Spleen (tissue), 11 donors: ENCODE measurements around the gene GYS1. TPM values are rescaled to one million over a fixed set of nuclear protein-coding genes. Genes with fewer than 3 reads are reported as not detected.
A peak's percentile ranks its signal among the peaks of the same experiment; 100 is the strongest.
"Not testable (repeated sequence)": the region's sequence is repeated elsewhere in the genome, so short reads cannot be mapped to it uniquely, and the experiment has no call there.

ENCODE experiments used
- DNase-seq: peaks from one replicate; pipeline ENCODE4 v3.0.0-alpha.2; 2020
- H3K27ac ChIP-seq, 8 donors: fragments of 200-600 bp; sonication (generic) in 7 of 8; 1 replicate in 4 of 8; 2 replicates in 4 of 8; pipeline versions ENCODE4 v1.5.0 to v1.8.0; 2016 to 2021; ENCODE audit warnings: inconsistent platforms in 4 of 8, mild to moderate bottlenecking in 4 of 8, moderate library complexity in 1 of 8
- H3K27me3 ChIP-seq, 7 donors: fragments of 200-600 bp; sonication (generic) in 6 of 7; replicated peaks in 1 of 7; 1 replicate in 4 of 7; 2 replicates in 3 of 7; pipeline versions ENCODE4 v1.5.0 to v1.8.0; 2016 to 2021; ENCODE audit warnings: inconsistent platforms in 3 of 7, mild to moderate bottlenecking in 1 of 7
- H3K36me3 ChIP-seq, 6 donors: fragments of 200-600 bp; sonication (generic) in 5 of 6; 1 replicate in 4 of 6; 2 replicates in 2 of 6; pipeline versions ENCODE4 v1.5.0 to v1.8.0; 2016 to 2021; ENCODE audit warnings: inconsistent platforms in 2 of 6
- H3K4me1 ChIP-seq, 6 donors: fragments of 200-600 bp; sonication (generic) in 5 of 6; 1 replicate in 3 of 6; 2 replicates in 3 of 6; pipeline versions ENCODE4 v1.5.0 to v1.8.0; 2016 to 2021; ENCODE audit warnings: inconsistent platforms in 3 of 6
- H3K4me3 ChIP-seq, 8 donors: fragments of 200-600 bp; sonication (generic) in 7 of 8; 1 replicate in 4 of 8; 2 replicates in 4 of 8; pipeline versions ENCODE4 v1.5.0 to v1.8.0; 2016 to 2021; ENCODE audit warnings: inconsistent platforms in 4 of 8, mild to moderate bottlenecking in 4 of 8, moderate library complexity in 2 of 8
- H3K9me3 ChIP-seq, 8 donors: fragments of 200-600 bp; sonication (generic) in 7 of 8; 1 replicate in 4 of 8; 2 replicates in 4 of 8; pipeline versions ENCODE4 v1.5.0 to v1.8.0; 2016 to 2021; ENCODE audit warnings: inconsistent platforms in 4 of 8
- CTCF ChIP-seq, 11 experiments: fragments of 200-600 bp in 7 of 11; fragments of 450-650 bp in 4 of 11; sonication (generic) in 4 of 11; IDR thresholded peaks in 8 of 11; conservative IDR thresholded peaks in 3 of 11; 1 replicate in 7 of 11; 2 replicates in 4 of 11; pipeline versions ENCODE4 v1.4.0 to v1.8.0; 2016 to 2021; ENCODE audit warnings: antibody characterized with exemption in 11 of 11, inconsistent platforms in 4 of 11, mild to moderate bottlenecking in 1 of 11
- POLR2A ChIP-seq, 3 donors: fragments of 450-650 bp; IDR thresholded peaks; one replicate each; pipeline ENCODE4 v1.5.1; 2017; ENCODE audit warnings: antibody characterized with exemption in 3 of 3, mild to moderate bottlenecking in 1 of 3
- POLR2AphosphoS5 ChIP-seq, 3 donors: sonication (generic); formaldehyde crosslinking; IDR thresholded peaks; one replicate each; pipeline ENCODE4 v1.5.1; 2017; ENCODE audit warnings: antibody characterized with exemption in 3 of 3
- WGBS, 5 donors: extraction: QIAGEN DNeasy Blood & Tissue Kit in 3 of 5; methylation state at CpG; one replicate each; pipeline versions ENCODE4 v1.1.5 to v1.1.7; 2013 to 2018; 5-methylcytosine and 5-hydroxymethylcytosine counted together
- intact Hi-C: fragments of 100-400 bp; cut with DNase I; formaldehyde crosslinking; loops from one replicate; pipeline ENCODE4 v1.15.0; 2023; ENCODE audit warnings: low total_unique reads
- polyA plus RNA-seq, 3 donors: library from polyadenylated mRNA; stranded (reverse); fragments of 200-250 nt; gene quantifications; one replicate each; pipeline ENCODE4 v1.2.1, GENCODE V29; 2013
- total RNA-seq, 7 donors: library from RNA; depleted of rRNA in 3 of 7; stranded (reverse); fragments of >200 nt in 3 of 7; fragmentation: NEBNext Ultra II Directional in 4 of 7; extraction: Animal tissue kit (Norgen Biotek cat#: 25700) in 4 of 7; gene quantifications; one replicate each; pipeline versions ENCODE4 v1.1.0 to v1.2.1, GENCODE V29; 2016 to 2021
- donor health status: healthy with polysubstance abuse.
- donor health status: DM: no; HTN: no; CAD: no; lungs with moderate emphysema.
- donor health status: DM: no; HTN: no; CAD: no.
- donor health status: Bipolar disorder and iron deficiency.
- donor health status: healthy.
- donor health status: DM: no; HTN: no; CAD: no.
- donor health status: DM: yes; HTN: yes; CAD: no.

GYS1 gene
- total and polyA plus RNA-seq, 10 donors = 11.9 to 47.1 (median 30.5) TPM

- no peaks in the 10 kb centered on the region for H3K9me3 ChIP-seq
- no peak for DNase-seq
- H3K4me1 ChIP-seq = peaks cover 0 to 18% (median 6%) of the 10 kb centered on the region in 6 donors
- no peak overlapping the region for H3K27ac ChIP-seq
- intact Hi-C loops = no loop called here
- TF ChIP-seq POLR2A (IDR thresholded peaks at IDR 0.05) (no peak), POLR2AphosphoS5 (IDR thresholded peaks at IDR 0.05) (no peak), CTCF (IDR thresholded peaks at IDR 0.05 in 8 of 11, conservative IDR thresholded peaks at IDR 0.05 in 3 of 11) (no peak)
- 85 to 92% (median 90%) methylated on average over 15 of the region's 15 CpGs for WGBS, 5 donors
- H3K4me3 ChIP-seq = no peak overlapping the region
- peaks cover 0 to 9% (median 1%) of the 10 kb centered on the region in 6 donors for H3K36me3 ChIP-seq
- H3K27me3 ChIP-seq = peaks cover 0 to 16% (median 0%) of the 10 kb centered on the region in 7 donors
These were observed 64.7 kb downstream of the GYS1 start for GRCh38 chr19:48928164-48929025.

- H3K4me3 ChIP-seq, H3K27ac ChIP-seq, DNase-seq, H3K9me3 ChIP-seq, intact Hi-C loops: not testable (repeated sequence)
- peaks cover 0 to 16% (median 8%) of the 10 kb centered on the region in 6 donors for H3K36me3 ChIP-seq
- peaks cover 0 to 10% (median 0%) of the 10 kb centered on the region in 7 donors for H3K27me3 ChIP-seq
- WGBS, 5 donors = 90 to 94% (median 93%) methylated on average over 17 of the region's 17 CpGs
- peaks cover 0 to 11% (median under 1%) of the 10 kb centered on the region in 6 donors for H3K4me1 ChIP-seq
These were observed 65.4 kb downstream of the GYS1 start for GRCh38 chr19:48927692-48928091.

- H3K4me1 ChIP-seq = peaks cover 0 to 7% (median 0%) of the 10 kb centered on the region in 6 donors
- peaks cover 0 to 2% (median 0%) of the 10 kb centered on the region in 7 donors for H3K27me3 ChIP-seq
- H3K27ac ChIP-seq = peak overlapping the region in 2 of 8 donors; percentile 33 to 39
- H3K9me3 ChIP-seq = no peaks in the 10 kb centered on the region
- no peak overlapping the region for H3K4me3 ChIP-seq
- TF ChIP-seq POLR2AphosphoS5 (IDR thresholded peaks at IDR 0.05) = peak in 1 of 3 donors; percentile 77
- TF ChIP-seq POLR2A (IDR thresholded peaks at IDR 0.05) = no peak
- no peak for TF ChIP-seq CTCF (IDR thresholded peaks at IDR 0.05 in 8 of 11, conservative IDR thresholded peaks at IDR 0.05 in 3 of 11)
- intact Hi-C loops = no loop called here
- H3K36me3 ChIP-seq = peaks cover 0 to 24% (median 14%) of the 10 kb centered on the region in 6 donors
- no peak for DNase-seq
- WGBS, 5 donors = 29 to 48% (median 30%) methylated on average over 10 of the region's 10 CpGs
These were observed 66.2 kb downstream of the GYS1 start for GRCh38 chr19:48926909-48927308.

- not testable (repeated sequence) for H3K27ac ChIP-seq
These were observed 67.2 kb downstream of the GYS1 start for GRCh38 chr19:48925890-48926289.

GRCh38 chr19:48925240-48925843 lies 67.8 kb downstream of the GYS1 start:
- H3K4me1 ChIP-seq = peaks cover 0 to 7% (median 0%) of the 10 kb centered on the region in 6 donors
- WGBS, 5 donors = 89 to 96% (median 91%) methylated on average over 11 of the region's 11 CpGs
- no peaks in the 10 kb centered on the region for H3K27me3 ChIP-seq
- H3K9me3 ChIP-seq = no peaks in the 10 kb centered on the region
- no peak overlapping the region for H3K4me3 ChIP-seq
- intact Hi-C loops = no loop called here
- no peak for DNase-seq
- H3K36me3 ChIP-seq = peaks cover 0 to 39% (median 28%) of the 10 kb centered on the region in 6 donors
- no peak overlapping the region for H3K27ac ChIP-seq
- no peak for TF ChIP-seq POLR2A (IDR thresholded peaks at IDR 0.05)
- no peak for TF ChIP-seq POLR2AphosphoS5 (IDR thresholded peaks at IDR 0.05)
- no peak for TF ChIP-seq CTCF (IDR thresholded peaks at IDR 0.05 in 8 of 11, conservative IDR thresholded peaks at IDR 0.05 in 3 of 11)

More at GRCh38 chr19:48925890-48926289, 67.2 kb downstream of the GYS1 start:
- 82 to 91% (median 87%) methylated on average over 8 of the region's 8 CpGs for WGBS, 5 donors
- H3K9me3 ChIP-seq, H3K4me3 ChIP-seq, H3K4me1 ChIP-seq, DNase-seq, H3K27me3 ChIP-seq, intact Hi-C loops: not testable (repeated sequence)
- H3K36me3 ChIP-seq = peaks cover 0 to 34% (median 24%) of the 10 kb centered on the region in 6 donors
